ENCODE data around the gene ZNF608.

ZNF608 gene

GRCh38 chr5:124714910-124715309, 31.5 kb downstream of the ZNF608 start:
- no peak for DNase-seq

GRCh38 chr5:124713595-124713994, 32.8 kb downstream of the ZNF608 start:
- no peak for DNase-seq

- no peak for DNase-seq
Observed at GRCh38 chr5:124712731-124713305, 33.6 kb downstream of the ZNF608 start.

GRCh38 chr5:124708086-124708485, 38.4 kb downstream of the ZNF608 start:
- no peak for DNase-seq

- DNase-seq, result no peak
Observed at GRCh38 chr5:124707520-124707919, 38.9 kb downstream of the ZNF608 start.

GRCh38 chr5:124706729-124707361, 39.6 kb downstream of the ZNF608 start:
- no peak for DNase-seq

GRCh38 chr5:124706051-124706450, 40.4 kb downstream of the ZNF608 start:
- DNase-seq, result no peak

GRCh38 chr5:124705577-124705976, 40.9 kb downstream of the ZNF608 start:
- DNase-seq, result no peak

- DNase-seq, result no peak
Observed at GRCh38 chr5:124704594-124705284, 41.7 kb downstream of the ZNF608 start.

- no peak for DNase-seq
Observed at GRCh38 chr5:124703995-124704394, 42.4 kb downstream of the ZNF608 start.

- peak in 1 of 2 donors; percentile 46 for DNase-seq
Observed at GRCh38 chr5:124702525-124702924, 43.9 kb downstream of the ZNF608 start.

- no peak for DNase-seq
Observed at GRCh38 chr5:124701873-124702425, 44.5 kb downstream of the ZNF608 start.

- DNase-seq, result no peak
Observed at GRCh38 chr5:124701016-124701415, 45.4 kb downstream of the ZNF608 start.

GRCh38 chr5:124700333-124700732, 46.1 kb downstream of the ZNF608 start:
- no peak for DNase-seq

- DNase-seq, result no peak
Observed at GRCh38 chr5:124698770-124699169, 47.7 kb downstream of the ZNF608 start.

GRCh38 chr5:124697933-124698591, 48.4 kb downstream of the ZNF608 start:
- DNase-seq, result no peak

- DNase-seq, result no peak
Observed at GRCh38 chr5:124697501-124697900, 48.9 kb downstream of the ZNF608 start.

- no peak for DNase-seq
Observed at GRCh38 chr5:124696898-124697297, 49.5 kb downstream of the ZNF608 start.

Measured in bone marrow (tissue), 2 donors.